Measurements from ENCODE around the gene APOL6.
"Not testable (repeated sequence)": the region's sequence is repeated elsewhere in the genome, so short reads cannot be mapped to it uniquely, and the experiment has no call there.

The APOL6 gene

DNA sequence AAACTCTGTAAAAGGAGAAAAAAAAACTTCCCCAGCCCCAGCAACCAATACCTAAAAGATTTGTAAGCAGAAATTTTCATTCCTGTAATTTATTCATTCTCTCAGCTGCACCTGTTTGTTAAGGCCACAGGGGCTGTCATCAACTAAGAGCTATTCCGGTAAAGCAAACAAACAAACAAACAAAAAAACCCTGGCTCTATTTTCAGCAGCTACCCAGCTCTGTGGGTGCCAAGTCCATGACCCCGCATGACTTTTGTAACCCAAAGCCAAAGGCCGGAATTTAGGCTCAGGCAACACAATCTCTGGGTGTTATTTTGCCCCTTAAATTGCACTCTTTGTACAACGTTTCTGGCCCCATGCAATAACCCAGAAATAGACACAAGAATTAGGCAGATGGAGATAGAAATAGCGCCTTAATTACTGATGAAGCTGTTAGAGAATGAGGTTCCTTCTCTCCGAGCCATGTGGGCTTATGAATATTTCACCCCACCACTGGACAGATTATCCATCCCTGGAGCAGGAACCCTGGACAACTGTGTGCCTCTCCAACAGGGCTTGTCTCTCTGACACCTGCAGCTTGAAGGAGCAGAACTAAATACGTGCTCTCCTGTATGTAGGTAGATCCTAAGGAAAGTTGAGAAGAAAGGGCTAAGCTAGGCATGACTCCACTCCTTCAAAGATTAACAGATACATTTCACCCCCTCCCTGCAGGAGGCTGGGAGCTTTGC is 29.4 kb downstream of the APOL6 start:
- Histone ChIP-seq H2AFZ (ENCODE audit: low read length) (no peak overlapping the region), H3K36me3 (ENCODE audit: insufficient read depth, low read length) (peaks cover 3% of the 10 kb centered on the region; the same call in 1 of the 2 replicates), H3K9ac (ENCODE audit: low read length) (no peak overlapping the region), H3K4me1 (ENCODE audit: insufficient read depth, low read length, severe bottlenecking) (no peaks in the 10 kb centered on the region), H3F3A (ENCODE audit: insufficient read depth, low read length) (no peaks in the 10 kb centered on the region), H3K79me2 (ENCODE audit: insufficient read depth, low read length) (no peaks in the 10 kb centered on the region), H3K4me3 (ENCODE audit: low read depth, low read length, poor library complexity, severe bottlenecking) (no peak overlapping the region), H3K4me2 (ENCODE audit: low read length) (no peak overlapping the region), H4K20me1 (ENCODE audit: insufficient read depth, low read length) (no peaks in the 10 kb centered on the region), H3K27ac (ENCODE audit: low read depth, low read length, poor library complexity, severe bottlenecking) (no peak overlapping the region), H3K9me2 (ENCODE audit: low read depth, low read length) (no peaks in the 10 kb centered on the region), H3K27me3 (ENCODE audit: insufficient read depth, low read length) (no peaks in the 10 kb centered on the region), H3K9me3 (ENCODE audit: low read length) (peaks cover 22% of the 10 kb centered on the region)
- no peak for TF ChIP-seq EZH2 (IDR thresholded peaks at IDR 0.05; ENCODE audit: borderline replicate concordance, low read length)
- TF ChIP-seq, protein P1, sequence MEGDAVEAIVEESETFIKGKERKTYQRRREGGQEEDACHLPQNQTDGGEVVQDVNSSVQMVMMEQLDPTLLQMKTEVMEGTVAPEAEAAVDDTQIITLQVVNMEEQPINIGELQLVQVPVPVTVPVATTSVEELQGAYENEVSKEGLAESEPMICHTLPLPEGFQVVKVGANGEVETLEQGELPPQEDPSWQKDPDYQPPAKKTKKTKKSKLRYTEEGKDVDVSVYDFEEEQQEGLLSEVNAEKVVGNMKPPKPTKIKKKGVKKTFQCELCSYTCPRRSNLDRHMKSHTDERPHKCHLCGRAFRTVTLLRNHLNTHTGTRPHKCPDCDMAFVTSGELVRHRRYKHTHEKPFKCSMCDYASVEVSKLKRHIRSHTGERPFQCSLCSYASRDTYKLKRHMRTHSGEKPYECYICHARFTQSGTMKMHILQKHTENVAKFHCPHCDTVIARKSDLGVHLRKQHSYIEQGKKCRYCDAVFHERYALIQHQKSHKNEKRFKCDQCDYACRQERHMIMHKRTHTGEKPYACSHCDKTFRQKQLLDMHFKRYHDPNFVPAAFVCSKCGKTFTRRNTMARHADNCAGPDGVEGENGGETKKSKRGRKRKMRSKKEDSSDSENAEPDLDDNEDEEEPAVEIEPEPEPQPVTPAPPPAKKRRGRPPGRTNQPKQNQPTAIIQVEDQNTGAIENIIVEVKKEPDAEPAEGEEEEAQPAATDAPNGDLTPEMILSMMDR (IDR thresholded peaks at IDR 0.05; ENCODE audit: low read length) = no peak

DNA sequence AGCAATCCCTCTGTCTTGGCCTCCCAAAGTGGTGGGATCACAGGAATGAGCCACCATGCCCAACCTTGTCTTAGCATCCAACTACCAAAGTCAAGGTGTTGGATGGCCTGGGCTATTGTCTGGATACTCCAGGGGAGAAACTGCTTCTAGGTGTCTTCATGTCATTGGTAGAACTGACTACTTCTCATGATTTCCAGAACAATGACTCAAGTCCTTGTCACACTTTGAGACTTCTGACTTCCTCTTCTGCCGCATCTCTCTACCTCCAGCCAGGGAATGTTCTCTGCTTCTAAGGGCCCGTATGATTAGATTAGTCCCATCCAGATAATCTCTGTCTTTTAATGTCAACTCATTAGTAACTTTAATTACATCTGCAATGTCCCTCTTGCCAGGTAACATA is 30.6 kb downstream of the APOL6 start:
- Histone ChIP-seq H3K4me1 (ENCODE audit: insufficient read depth, low read length, severe bottlenecking) (peaks cover under 1% of the 10 kb centered on the region), H3K27ac (ENCODE audit: low read depth, low read length, poor library complexity, severe bottlenecking) (no peak overlapping the region), H3K9ac (ENCODE audit: low read length) (no peak overlapping the region), H3K4me2 (ENCODE audit: low read length) (no peak overlapping the region), H3K36me3 (ENCODE audit: insufficient read depth, low read length) (peaks cover 3% of the 10 kb centered on the region; the same call in 1 of the 2 replicates), H3K4me3 (ENCODE audit: low read depth, low read length, poor library complexity, severe bottlenecking) (no peak overlapping the region), H2AFZ (ENCODE audit: low read length) (no peak overlapping the region), H3K9me2 (ENCODE audit: low read depth, low read length) (no peaks in the 10 kb centered on the region), H3K79me2 (ENCODE audit: insufficient read depth, low read length) (no peaks in the 10 kb centered on the region), H3K27me3 (ENCODE audit: insufficient read depth, low read length) (no peaks in the 10 kb centered on the region), H3K9me3 (ENCODE audit: low read length) (peaks cover 17% of the 10 kb centered on the region), H3F3A (ENCODE audit: insufficient read depth, low read length) (no peaks in the 10 kb centered on the region), H4K20me1 (ENCODE audit: insufficient read depth, low read length) (no peaks in the 10 kb centered on the region)
- TF ChIP-seq, protein P1 (IDR thresholded peaks at IDR 0.05; ENCODE audit: low read length) = no peak
- TF ChIP-seq EZH2 (IDR thresholded peaks at IDR 0.05; ENCODE audit: borderline replicate concordance, low read length) = no peak

DNA sequence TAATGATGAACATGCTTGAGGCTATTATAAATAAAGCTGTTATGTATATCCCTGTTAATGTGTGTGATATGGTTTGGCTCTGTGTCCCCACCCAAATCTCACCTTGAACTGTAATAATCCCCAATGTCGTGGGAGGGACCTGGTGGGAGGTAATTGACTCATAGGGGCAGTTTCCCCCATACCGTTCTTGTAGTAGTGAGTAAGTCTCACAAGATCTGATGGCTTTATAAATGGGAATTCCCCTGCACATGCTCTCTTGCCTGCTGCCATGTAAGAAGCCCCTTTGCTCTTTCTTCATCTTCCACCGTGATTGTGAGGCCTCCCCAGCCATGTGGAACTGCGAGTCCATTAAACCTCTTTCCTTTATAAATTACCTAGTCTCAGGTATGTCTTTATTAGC is 31.2 kb downstream of the APOL6 start:
- not testable (repeated sequence) for H3K27ac ChIP-seq (ENCODE audit: low read depth, low read length, poor library complexity, severe bottlenecking); H4K20me1 ChIP-seq (ENCODE audit: insufficient read depth, low read length); H2AFZ ChIP-seq (ENCODE audit: low read length); H3K9me2 ChIP-seq (ENCODE audit: low read depth, low read length); H3K79me2 ChIP-seq (ENCODE audit: insufficient read depth, low read length); H3K4me2 ChIP-seq (ENCODE audit: low read length); H3K36me3 ChIP-seq (ENCODE audit: insufficient read depth, low read length); H3K4me1 ChIP-seq (ENCODE audit: insufficient read depth, low read length, severe bottlenecking); H3K4me3 ChIP-seq (ENCODE audit: low read depth, low read length, poor library complexity, severe bottlenecking); H3K9ac ChIP-seq (ENCODE audit: low read length); H3K27me3 ChIP-seq (ENCODE audit: insufficient read depth, low read length); H3F3A ChIP-seq (ENCODE audit: insufficient read depth, low read length)
- H3K9me3 ChIP-seq (ENCODE audit: low read length) = peaks cover 17% of the 10 kb centered on the region

Measured in OCI-LY1 (cell line).